ENCODE data around the gene LGR5.
A peak's percentile ranks its signal among the peaks of the same experiment; 100 is the strongest.
"Not testable (repeated sequence)": the region's sequence is repeated elsewhere in the genome, so short reads cannot be mapped to it uniquely, and the experiment has no call there.

Gene LGR5

GRCh38 chr12:71477609-71478008 is 38.0 kb downstream of the LGR5 start:
- DNase-seq = peak in 1 of 2 experiments; percentile 3

DNA sequence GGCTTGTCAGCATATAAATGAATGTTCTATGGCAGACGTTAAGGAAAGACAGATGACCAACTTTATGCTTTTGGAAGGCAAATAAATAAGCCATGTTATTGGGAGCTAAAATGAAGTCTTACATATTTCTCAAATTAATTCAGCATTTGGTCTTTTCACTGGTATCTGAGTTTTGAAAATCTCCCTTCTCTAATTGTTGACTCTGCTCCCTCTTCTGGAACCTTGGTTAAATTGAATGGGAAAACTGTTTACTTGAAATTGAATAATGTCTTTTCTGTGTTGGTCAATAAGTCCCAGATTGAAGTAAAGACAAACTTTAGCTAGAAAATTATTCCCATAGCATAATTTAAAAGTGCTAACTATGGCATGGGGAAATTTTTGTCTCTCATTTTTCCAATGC is 38.7 kb downstream of the LGR5 start:
- DNase-seq = no peak

- no peak for DNase-seq
These were observed 44.8 kb downstream of the LGR5 start for GRCh38 chr12:71484272-71484905.

GRCh38 chr12:71490844-71491243 is 51.2 kb downstream of the LGR5 start:
- not testable (repeated sequence) for DNase-seq

- DNase-seq = no peak
These were observed 53.0 kb downstream of the LGR5 start for GRCh38 chr12:71492604-71493003.

DNA sequence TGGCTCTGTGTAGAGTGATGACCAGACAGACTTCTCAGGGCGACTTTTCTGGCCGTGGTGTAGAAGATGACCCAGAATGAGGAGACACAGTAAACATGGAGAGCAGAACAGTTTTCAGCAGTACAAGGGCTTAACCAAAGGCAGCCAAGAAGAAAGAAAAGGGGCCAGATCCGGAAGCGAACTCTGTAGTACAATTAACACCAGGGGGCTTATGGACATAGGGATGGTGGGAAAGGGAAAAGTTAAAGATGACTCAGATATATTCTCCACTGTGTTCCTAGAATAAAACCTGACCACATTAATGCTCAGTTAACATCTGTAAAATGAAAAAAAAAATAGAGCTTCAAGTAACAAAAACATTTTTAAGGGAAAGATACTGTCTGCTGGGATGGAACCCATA is 60.2 kb downstream of the LGR5 start:
- no peak for DNase-seq

- no peak for DNase-seq
These were observed 64.2 kb downstream of the LGR5 start for GRCh38 chr12:71503579-71504391.

DNA sequence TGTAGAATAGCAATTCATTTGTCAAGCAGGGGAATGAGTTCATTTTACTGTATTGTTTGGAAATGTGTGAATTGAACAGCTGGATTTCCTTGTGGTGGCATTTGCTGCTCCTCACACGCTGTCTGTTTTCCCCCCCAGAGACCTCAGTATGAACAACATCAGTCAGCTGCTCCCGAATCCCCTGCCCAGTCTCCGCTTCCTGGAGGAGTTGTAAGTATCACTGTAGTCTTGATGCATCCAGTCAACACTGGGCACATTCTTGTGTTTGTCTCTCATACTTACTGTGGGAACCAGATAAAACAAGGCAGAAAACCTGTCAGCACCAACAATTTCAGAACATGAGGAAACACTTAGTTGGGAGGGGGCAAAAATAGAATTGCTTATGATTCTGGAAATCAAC is 64.9 kb downstream of the LGR5 start:
- no peak for DNase-seq

DNA sequence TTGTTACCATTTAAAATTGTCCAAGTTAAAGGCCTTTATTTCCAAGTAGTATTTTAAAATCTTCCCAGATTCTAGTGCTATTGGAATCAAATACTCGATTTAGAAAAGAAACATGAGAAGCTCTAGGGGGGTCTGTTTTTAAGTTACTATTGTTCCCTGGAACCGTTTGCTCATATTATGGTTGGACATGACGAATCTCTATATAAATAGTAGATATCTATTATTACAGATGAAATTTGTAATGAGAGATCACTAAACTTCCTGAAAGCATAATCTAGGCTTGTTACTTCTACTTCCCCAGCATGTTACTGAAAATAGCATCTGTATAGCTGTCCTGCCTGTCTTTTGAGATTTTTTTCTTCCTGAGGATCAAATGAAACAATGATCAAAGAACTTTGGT is 70.1 kb downstream of the LGR5 start:
- no peak for DNase-seq

DNA sequence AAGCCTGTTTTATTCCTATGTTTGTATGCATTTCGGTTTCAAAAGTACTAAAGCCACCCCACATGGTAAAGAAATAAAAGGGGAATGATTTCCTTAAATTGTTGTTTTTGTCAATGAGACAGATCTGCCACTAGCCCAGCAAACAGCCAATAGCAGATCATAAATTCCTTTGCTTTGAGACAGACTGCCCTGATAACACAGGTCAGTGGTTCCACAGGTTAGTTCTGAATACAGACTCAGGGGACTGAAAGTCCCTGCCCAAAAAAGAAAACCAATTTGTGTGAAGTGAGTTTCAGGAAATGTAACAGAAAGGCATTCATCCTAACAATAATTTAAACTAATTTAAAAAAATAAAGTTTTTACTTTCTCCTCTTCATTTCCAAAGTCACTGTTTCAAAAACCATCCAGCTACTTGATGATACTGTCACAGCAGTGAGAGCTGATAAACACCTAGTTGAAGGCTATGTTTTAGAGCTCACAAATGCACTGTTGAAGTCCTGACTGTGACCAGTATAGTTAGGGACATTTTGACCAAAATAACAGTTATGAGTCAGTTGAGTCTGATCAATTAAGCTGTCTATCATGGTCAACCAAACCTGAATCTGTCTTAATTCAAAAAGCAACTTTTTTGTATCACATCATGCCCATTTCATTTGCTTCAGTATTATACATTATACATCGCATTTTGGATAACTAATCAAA is 77.7 kb downstream of the LGR5 start:
- no peak for DNase-seq

- DNase-seq = no peak
These were observed 81.5 kb downstream of the LGR5 start for GRCh38 chr12:71521125-71521524.

DNA sequence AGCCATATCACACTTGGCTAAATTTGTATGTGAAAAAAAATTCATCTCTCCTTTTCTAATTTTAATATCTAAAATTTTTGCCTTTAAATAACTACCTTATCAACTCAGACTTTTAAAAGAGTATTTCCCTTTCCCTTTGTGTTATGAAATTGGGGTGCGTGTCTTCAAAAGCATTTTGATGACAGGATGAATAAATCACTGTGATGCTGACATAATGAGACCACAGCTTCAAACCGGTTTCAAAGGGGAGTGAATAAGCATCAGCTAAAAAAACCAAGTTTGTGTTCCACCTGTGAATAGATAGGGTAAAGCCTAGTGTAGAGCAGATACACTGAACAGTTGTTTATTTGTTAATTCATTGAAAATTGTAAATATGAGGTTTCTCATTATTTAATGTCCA is 85.0 kb downstream of the LGR5 start:
- no peak for DNase-seq

DNA sequence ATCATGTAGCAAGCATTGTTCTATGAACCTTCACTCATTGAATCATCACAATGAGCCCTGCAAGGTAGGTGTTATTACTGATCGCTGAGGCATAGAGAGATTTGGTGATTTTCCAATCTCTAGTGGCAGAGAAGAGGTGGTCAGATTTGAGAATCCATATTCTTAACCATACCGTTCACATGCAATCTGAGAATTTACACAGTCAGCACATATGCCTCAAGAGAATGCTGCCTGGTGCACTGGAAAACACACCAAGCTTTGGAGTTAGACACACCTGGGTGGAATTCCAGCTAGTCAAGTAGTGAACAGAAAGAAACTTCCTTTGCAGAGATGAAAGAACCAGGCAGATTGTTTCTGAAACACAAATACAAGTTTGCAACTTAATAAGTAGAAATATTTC is 94.1 kb downstream of the LGR5 start:
- no peak for DNase-seq

DNA sequence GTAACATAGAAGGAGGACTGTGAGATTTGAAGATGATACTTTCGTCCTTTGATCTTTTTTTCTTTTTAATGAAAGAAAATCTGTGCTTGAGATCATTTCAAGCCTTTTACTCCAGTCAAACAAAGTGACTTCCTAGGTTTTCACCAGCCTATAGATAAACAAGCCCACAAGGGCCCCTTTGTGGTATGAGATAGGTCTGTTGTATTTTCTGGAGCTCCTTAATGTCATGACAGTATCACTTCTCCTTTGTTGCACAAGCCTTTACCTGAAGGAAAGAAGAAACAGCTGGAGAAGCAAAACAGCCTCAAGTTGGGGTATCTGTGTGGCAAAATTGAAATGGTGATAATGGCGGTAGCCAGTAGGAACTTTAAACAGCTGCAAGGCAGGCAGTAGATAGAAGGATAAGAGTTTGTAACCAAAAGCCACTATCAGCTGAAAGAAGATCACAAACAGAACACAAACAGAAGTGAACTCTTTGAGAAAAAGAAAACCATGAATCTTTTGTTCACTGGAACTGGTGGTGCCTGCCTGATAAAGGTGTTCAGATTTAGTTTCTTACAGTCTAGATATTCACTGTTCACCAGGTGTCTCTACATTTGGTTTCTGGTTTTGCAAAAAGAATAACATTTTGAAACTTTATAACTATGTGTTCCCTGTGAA is 96.8 kb downstream of the LGR5 start:
- no peak for DNase-seq

DNA sequence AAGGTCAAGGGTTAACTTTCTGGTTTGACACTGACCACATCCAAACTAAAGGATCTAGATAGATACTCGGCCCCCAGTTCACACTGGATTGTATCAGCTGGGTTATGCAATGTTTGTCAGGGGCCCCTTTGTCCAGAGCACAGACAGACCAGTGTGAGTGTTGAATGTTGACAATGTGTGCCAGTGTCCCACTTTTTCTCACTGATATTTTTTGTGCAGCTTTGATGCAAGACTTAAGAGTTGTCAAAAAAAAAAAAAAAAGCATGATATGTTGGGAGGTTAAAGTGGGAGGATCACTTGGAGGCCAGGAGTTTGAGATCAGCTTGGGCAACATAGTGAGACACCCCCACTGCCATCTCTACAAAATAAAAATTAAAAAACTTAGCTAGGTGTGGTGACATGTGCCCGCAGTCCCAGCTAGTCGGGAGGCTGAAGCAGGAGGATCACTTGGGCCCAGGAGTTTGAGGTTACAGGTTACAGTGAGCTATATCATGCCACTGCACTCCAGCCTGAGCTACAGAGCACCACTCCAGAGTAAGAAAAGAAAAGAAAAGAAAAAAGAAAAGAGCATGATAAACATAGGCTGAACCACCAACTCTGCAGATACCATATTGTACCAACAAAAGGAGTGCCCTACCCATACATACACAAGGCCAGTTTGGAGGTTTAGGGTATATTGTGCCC is 97.5 kb downstream of the LGR5 start:
- DNase-seq = no peak

DNA sequence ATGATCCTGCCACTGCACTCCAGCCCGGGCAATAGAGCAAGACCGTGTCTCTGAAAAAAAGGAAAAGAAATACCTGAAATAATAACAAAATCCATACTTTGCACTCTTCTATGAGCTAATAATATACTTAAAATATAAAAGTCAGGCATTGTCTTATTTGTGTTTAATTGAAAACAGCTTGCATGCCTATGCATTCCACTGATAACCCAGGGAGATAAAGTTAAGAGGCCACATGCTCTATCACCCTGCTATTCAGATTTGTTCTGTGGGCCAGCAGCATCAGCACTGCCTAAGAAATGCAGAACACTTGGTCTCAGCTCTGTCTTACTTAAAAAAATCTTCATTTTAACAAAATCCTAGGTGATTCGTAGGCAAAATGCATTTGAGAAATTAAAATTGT is 99.2 kb downstream of the LGR5 start:
- DNase-seq = no peak

DNA sequence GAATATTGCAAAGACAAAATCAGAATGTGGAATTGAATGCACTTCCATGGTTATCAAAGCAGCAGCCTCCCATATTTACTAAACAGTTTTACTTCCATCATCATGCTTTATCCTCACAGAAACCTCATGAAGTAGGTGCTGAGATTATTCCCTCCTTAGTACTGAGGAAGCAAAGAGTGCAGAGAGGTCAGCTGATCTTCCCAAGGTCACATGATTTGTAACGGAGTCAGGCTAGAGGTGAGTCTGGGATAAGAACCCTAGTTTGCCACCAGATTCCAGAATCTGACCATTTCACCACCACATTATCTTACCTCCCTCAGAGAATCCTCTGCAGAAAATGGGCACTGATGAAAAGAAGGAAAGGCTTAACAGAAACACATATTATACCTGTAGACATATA is 102.0 kb downstream of the LGR5 start:
- DNase-seq = no peak

DNA sequence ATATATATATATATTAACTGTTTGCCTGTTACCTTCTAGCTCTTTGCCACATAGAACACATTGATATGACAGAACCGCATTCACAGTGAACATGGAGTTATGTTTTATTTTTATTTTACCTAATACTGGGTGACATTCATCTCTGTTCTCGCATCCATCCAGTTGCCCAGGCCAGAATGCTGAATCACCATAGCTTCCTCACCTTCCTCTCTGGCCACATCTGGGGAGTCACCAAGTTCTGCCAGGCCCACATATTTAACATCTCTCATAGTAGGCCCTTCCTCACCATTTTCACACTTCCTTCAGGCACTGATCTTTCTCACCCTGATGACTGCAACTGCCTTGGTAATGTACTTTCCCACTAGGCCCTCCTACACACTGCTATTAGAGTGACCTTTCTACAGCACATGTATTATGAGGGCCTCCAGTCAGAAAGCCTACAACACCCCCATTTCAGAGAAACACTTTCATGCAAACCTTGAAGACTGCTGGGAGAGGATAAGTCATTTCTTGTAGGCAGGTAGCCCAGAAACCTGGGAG is 106.8 kb downstream of the LGR5 start:
- DNase-seq = no peak

DNA sequence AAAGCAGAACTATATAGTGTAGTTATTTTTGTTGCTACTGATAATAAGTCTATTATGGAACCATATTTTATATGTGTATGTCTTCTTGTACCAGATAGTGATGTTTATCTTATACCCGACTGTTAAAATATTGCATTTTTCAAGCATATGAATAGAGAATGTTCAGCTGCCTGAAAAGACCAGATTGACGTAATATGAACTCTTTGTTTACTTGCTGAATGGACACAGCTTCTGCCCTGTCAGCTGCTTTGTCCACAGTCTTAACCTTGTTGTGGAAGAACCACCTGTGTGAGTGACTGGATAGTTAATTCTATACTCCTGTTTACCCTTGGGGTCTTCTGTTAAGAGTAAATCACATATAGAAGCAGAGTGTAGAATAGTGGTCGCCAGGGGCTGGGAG is 109.3 kb downstream of the LGR5 start:
- no peak for DNase-seq

GRCh38 chr12:71551529-71551928 is 111.9 kb downstream of the LGR5 start:
- no peak for DNase-seq

GRCh38 chr12:71552728-71553501 is 113.3 kb downstream of the LGR5 start:
- DNase-seq = no peak

DNA sequence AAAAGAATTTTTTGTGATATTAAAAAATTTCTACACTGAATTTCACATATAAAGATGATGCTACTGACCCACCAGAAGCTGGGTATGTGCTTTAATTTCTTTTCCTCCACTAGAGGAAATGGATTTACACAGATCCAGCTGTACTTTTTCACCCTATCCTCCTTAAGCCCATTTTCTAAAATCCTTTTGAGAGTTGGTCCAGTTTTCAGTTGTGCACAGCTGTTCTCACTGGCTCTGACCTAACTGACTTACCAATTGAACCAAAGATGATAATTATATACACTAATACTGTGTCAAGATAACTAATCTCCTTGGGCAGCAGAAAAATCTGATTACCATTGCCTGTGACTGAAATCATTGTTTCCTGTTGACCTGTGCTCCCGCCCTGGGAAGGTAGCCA is 115.6 kb downstream of the LGR5 start:
- DNase-seq = no peak

Measured in NCI-H446 (cell line).